Stimulated activated CD8-positive, alpha-beta memory T cell treated with anti-CD3 and anti-CD28 coated beads, Interleukin-12 subunit alpha, Interleukin-12 subunit beta, amount 100 ng/mL, for 4 hours (primary cell): ENCODE results near the gene ABI2.
"Not testable (repeated sequence)": the region's sequence is repeated elsewhere in the genome, so short reads cannot be mapped to it uniquely, and the experiment has no call there.

ENCODE experiments used
- DNase-seq: peaks from one replicate; pipeline ENCODE4 v3.0.0-alpha.2; 2020; ENCODE audit warnings: low read depth

ABI2 gene

DNA sequence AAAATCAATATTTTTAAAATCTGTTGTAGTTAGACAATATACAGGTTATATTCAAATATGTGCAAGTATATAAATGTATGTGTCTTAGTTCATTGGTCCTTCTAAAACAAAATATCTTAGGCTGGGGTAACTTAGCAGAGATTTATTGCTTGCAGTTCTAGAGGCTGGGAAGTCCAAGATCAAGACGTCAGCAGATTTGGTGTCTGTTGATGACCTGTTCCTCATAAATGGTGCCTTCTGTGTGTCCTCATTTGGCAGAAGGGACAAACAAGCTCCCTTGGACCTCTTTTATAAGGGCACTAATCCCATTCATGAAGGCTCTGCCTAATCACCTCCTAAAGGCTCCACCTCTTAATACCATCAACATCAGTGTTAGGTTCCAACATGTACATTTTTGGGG, 31.3 kb downstream of the ABI2 start:
- no peak for DNase-seq

- DNase-seq, result no peak
Measured at GRCh38 chr2:203360833-203361430, 32.7 kb downstream of the ABI2 start.

DNA sequence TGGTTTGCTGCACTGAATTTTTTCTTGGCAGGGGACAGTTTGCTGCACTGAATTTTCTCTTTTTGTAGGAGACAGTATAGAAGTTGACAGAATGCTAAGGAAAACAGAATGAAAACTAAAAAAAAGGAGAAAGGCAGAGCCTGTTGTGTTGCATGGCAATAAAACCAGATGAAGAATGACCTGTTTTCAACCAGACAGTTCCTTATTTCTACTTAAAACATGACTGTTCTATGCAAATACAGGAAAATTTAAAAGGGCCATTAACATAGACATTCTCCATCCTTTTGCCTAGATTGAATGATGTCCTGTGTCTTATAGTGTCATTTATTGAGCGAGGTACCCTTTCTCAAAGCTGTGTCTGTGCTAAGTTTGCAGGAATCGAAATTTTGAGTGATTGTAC, 33.3 kb downstream of the ABI2 start:
- no peak for DNase-seq

GRCh38 chr2:203361922-203362321, 33.7 kb downstream of the ABI2 start:
- DNase-seq, result no peak

DNA sequence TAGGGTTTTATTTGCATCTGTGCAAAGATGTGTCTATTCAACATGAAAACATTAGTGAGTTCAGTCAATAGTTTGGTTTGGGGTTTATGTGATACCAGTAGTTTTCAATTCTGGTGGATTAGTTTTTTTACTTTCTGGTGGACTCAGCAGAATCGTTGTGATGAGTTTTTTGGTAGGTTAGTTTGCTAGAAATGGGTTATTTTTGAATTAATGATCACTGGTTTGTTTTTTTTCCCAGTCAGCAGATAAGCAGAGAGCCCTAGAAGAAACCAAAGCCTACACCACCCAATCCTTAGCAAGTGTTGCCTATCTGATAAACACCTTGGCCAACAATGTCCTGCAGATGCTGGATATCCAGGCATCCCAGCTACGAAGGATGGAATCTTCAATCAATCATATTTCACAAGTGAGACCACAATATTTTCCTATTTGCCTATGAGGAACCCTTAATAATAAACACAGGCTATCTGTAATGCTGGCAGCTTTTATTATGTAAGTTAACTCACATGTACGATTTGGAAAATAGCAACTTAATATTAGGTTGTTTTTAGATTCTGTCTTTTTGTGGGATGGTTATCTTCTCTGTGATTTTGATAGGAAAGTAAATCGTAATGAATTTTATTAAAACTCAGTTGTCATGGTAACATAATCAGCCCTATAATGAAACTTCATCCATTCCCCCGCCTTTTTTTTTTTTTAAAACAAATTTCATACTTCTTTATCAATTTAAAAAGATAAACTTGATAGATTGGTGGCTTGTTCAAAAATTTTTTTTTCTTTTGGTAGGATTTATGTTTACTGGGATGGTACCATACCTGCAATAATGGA, 38.7 kb downstream of the ABI2 start:
- no peak for DNase-seq

- not testable (repeated sequence) for DNase-seq
Measured at GRCh38 chr2:203372706-203373105, 44.5 kb downstream of the ABI2 start.

DNA sequence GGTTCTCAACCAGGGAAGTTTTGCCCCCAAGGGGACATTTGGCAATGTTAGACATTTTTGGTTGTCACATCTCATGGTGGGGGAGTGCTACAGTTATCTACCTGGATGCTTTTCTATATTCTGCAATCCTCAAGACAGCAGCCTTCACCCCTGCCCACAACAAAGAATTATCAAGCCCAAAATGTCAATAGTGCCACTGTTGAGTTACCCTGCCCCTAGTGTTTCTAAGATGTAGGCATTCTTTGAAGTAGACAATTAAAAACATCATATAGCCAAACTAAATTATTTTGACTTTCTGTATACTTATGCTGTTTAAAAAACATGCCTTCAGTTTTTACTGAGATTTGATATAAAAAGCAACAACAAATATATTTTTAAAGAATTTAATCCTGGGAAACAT, 48.0 kb downstream of the ABI2 start:
- DNase-seq, result no peak

- DNase-seq, result no peak
Measured at GRCh38 chr2:203379156-203379555, 51.0 kb downstream of the ABI2 start.

GRCh38 chr2:203383038-203383437, 54.8 kb downstream of the ABI2 start:
- no peak for DNase-seq

DNA sequence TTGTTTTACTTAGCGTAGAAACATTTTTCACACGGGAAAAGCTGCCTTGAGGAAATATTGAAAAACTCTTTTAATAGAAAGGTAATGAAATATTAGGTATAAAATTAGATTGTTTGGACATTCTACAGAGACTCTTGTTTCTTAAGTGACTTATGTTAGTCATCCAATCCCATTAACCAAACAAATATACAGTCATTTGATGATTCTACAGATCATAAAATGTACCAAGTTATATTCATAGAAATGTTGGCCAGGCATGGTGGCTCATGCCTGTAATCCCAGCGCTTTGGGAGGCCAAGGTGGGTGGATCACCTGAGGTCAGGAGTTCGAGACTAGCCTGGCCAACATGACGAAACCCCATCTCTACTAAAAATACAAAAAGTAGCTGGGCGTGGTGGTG, 60.0 kb downstream of the ABI2 start:
- DNase-seq, result not testable (repeated sequence)

GRCh38 chr2:203394519-203395227, 66.5 kb downstream of the ABI2 start:
- no peak for DNase-seq

DNA sequence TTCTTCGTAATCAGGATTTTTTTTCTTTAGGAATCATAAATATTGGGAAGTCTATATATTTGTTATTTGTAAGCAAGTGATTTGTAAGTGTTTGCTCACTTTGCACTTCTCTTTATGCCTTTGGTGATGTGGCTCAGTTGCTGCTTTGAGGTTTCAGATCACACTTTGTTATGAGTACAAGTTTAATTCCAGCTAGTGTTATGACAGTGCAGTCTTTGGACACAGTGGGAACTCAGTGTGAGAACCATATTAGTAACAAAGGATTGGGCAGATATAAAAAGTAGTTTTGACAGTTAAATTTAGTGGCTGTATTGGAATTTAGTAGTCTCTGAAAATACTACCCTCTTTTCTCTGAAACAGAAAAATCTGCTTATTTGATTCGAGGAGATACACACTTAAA, 67.7 kb downstream of the ABI2 start:
- no peak for DNase-seq

DNA sequence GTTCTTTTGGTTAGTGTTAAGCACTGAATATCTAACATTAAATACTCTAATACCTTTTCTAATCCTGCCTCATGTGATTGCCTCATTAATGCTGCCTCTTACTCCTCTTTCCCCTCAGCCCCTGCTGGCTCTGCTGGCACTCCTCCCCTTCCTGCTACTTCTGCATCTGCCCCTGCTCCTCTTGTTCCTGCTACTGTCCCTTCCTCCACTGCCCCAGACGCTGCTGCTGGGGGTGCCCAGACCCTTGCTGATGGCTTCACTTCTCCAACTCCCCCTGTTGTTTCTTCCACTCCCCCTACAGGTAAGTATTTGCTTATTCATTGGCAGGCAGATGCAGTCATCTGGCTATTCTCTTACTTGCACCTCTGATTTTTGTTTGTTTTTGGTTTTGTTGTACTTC, 68.5 kb downstream of the ABI2 start:
- DNase-seq, result no peak

DNA sequence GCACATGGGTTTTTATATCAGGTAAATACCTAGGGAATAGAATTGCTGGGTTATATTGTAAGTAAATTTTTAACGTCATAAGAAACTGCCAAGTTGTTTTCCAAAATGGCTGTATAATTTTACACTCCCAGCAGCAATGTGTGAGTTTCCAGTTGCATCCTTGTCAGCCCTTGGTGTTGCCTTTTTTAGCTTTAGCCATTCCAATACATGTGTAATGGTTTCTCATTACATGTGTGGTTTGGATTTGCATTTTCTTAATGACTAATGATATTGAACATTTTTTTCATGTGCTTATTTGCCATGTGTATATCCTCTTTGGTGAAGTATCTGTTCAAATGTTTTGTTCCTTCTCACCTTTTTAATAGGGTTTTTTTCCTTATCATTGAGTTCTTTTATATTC, 70.8 kb downstream of the ABI2 start:
- DNase-seq, result no peak

DNA sequence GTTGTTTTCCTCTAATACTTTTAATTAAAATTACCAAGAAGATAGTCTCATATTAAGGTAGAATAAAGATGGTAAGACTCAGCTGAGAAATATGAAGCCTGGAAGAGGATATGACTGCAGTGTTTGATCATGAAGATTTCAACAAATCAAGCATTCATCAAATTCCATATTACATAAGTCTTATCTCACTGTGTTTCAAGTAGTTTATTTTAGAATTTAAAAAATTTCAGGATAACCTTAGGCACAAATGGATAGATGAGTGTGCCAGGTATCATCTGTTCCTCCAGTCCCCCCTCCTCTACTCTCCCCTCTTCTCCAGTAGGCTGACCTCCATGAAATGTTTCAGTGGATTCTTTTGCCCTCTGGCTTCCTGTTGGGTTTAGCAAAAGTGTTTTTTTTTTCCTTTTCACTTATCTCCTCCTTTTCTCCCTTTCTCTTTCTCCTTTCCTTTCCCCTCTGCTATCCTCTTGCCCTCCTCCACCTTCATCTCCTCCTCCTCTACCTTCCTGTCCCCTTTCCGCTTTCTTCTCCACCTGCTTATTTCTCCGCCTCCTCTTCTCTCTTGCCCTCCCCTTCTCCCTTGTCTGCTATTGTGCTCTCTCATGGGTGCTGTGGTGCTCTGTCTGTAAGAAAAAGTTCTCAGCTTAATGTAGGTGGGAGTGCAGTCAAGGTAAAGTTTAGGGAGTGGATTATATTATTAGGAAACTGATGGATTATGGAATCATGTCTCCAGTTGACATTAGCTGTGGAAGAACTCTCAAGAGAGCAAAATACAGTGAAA, 72.8 kb downstream of the ABI2 start:
- DNase-seq, result no peak

DNA sequence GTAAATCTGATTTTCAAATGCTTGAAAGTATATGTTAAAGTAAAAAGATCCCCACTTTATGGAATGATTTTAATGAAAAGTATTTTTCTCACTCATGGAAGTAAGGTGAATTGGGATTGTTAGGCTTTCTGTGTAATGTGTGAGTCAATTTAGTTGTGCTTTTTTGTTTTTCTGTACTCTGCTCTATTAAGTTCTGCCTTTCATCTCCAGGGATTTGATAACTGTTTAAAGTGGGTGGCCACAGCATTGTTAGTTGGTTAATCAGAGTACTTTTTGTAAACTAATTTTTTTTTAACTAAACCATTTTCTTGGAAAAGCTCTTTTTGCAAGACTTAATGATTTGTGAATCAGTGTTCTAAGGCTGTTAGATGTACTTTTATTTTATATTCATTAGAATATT, 76.8 kb downstream of the ABI2 start:
- no peak for DNase-seq

DNA sequence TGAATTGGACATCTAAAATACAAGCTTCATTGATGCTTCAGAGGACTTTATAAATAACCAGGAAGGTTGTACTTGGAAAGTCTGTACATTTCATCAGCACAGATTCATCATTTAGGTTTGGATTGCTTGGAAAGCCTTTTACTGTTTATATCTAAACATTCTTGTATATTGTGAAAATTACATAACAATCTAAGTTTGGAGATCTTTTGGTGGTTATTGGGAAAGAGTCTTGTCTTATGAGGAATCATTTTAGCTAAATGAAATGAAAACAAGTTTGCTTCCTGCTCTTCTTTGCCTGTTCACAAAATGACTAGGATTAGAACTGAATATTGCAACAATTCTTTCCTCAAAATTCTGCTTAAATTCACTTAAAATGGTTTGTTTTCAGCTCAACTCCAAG, 79.3 kb downstream of the ABI2 start:
- no peak for DNase-seq

DNA sequence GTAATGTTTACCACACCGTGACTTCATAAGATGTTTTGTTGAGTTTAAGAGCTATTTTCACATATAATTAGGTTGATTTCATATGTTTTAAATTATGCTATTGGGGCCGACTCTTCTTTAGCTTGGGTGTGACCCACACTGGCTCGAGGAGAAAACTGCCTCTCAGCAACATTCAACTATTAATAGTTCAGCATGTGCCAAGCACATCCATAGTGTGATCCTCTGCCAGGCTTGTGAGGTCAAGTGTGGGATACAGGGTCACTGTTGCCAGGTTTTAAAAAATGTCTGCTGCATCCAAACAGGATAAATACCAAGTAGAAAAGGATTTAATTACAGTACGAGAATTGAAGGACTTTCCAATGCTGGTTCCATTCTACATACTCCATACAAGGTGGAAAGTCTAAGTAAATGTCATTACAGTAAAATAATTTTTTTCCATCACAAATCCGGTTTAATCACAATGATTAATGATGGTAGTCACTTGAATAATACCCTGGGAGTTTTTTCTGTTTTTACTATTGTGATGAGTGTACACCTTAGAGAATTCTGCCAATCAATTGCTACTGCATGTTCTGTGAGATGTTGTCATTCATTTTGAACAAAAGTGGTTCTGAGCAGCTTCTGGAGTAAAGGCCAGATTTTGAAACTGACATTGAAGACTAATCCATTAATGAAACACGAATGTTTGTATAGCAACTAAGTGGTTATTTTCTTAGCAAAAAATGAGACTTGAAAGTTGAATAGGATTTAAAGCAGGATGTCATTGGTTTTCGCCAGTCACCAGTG, 84.5 kb downstream of the ABI2 start:
- DNase-seq, result no peak

GRCh38 chr2:203413796-203414195, 85.6 kb downstream of the ABI2 start:
- no peak for DNase-seq

DNA sequence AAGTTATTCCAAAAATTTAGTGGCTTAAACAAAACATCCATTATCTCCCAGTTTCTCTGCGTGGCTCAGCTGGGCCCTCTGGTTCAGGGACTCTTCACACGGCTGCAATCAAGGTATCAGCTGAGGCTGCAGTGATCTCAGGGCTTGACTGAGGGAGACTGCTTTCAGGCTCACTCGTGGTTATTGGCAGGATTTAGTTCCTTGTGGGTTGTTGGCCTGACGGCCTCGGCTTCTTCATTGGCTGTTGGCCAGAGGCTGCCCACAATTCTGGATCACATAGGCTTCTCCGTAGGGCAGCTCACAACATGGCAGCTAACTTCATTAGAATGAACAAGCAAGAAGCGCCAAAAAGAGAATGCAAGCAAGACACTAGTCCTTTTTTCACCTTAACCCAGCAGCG, 90.1 kb downstream of the ABI2 start:
- no peak for DNase-seq

- no peak for DNase-seq
Measured at GRCh38 chr2:203427061-203427460, 98.9 kb downstream of the ABI2 start.

DNA sequence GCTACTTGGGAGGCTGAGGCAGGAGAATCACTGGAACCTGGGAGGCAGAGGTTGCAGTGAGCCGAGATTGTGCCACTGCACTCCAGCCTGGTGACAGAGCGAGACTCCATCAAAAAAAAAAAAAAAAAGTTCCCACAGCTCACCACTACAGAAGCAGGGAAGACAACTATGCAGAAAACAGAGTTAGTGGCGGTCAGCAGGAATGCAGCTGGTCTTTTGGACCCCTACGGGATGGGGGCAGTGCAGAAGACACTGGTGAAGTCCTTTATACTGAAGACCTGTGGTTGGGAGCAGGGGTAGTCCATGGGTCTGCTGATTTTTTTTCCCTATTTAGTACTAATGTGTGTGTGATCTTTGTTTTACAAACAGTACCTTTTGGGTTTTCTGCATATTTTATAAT, 101.4 kb downstream of the ABI2 start:
- DNase-seq, result not testable (repeated sequence)
